ENCODE measurements around the gene FOXK1. TPM values are rescaled to one million over a fixed set of nuclear protein-coding genes. Genes with fewer than 3 reads are reported as not detected.
A peak's percentile ranks its signal among the peaks of the same experiment; 100 is the strongest.

Gene FOXK1
- total and polyA plus RNA-seq, 2 of the 13 experiments (the other 11 are each of a cell fraction or from before 2014, with no cell fraction given): 4.6 to 8.8 TPM

GRCh38 chr7:4712281-4713182, 30.4 kb downstream of the FOXK1 start (continued):
- TF ChIP-seq KMT2A (CRISPR knock-in tag; IDR thresholded peaks at IDR 0.05) (no peak), CENPX (CRISPR knock-in tag; IDR thresholded peaks at IDR 0.05) (no peak), ZXDC (CRISPR knock-in tag; IDR thresholded peaks at IDR 0.05) (no peak), ZBTB46 (CRISPR knock-in tag; IDR thresholded peaks at IDR 0.05; ENCODE audit: borderline replicate concordance) (no peak), KDM4B (CRISPR knock-in tag; IDR thresholded peaks at IDR 0.05) (no peak), THAP11 (CRISPR knock-in tag; IDR thresholded peaks at IDR 0.05) (no peak), KLF13 (CRISPR knock-in tag; IDR thresholded peaks at IDR 0.05) (no peak), MED1 (CRISPR knock-in tag; IDR thresholded peaks at IDR 0.05) (peak; percentile 55), ZNF720 (CRISPR knock-in tag; IDR thresholded peaks at IDR 0.05) (no peak), ZFAT (CRISPR knock-in tag; conservative IDR thresholded peaks at IDR 0.05) (no peak), HDAC2 (CRISPR knock-in tag; IDR thresholded peaks at IDR 0.05) (peak; percentile 49; the same call in 1 of the 2 replicates), POLR2AphosphoS2 (IDR thresholded peaks at IDR 0.05; ENCODE audit: low read depth, low read length) (no peak), SP2 (CRISPR knock-in tag; IDR thresholded peaks at IDR 0.05) (no peak), ZNF883 (CRISPR knock-in tag; IDR thresholded peaks at IDR 0.05; ENCODE audit: not compliant biosample characterization) (no peak), TOE1 (CRISPR knock-in tag; IDR thresholded peaks at IDR 0.05) (no peak), NFYB (CRISPR knock-in tag; IDR thresholded peaks at IDR 0.05) (no peak), NAIF1 (CRISPR knock-in tag; IDR thresholded peaks at IDR 0.05; ENCODE audit: borderline replicate concordance) (no peak), ZNF691 (CRISPR knock-in tag; IDR thresholded peaks at IDR 0.05; ENCODE audit: borderline replicate concordance, low read depth) (no peak), IKZF1 (IDR thresholded peaks at IDR 0.05) (no peak), KLF11 (CRISPR knock-in tag; IDR thresholded peaks at IDR 0.05) (no peak), SOX6 (IDR thresholded peaks at IDR 0.05) (no peak), SOX6 (CRISPR knock-in tag; IDR thresholded peaks at IDR 0.05) (no peak), SRF (IDR thresholded peaks at IDR 0.05; ENCODE audit: low read depth, low read length) (no peak)

Data from HepG2 (cell line).